Measurements from ENCODE around the gene TSFM.

TSFM gene

DNA sequence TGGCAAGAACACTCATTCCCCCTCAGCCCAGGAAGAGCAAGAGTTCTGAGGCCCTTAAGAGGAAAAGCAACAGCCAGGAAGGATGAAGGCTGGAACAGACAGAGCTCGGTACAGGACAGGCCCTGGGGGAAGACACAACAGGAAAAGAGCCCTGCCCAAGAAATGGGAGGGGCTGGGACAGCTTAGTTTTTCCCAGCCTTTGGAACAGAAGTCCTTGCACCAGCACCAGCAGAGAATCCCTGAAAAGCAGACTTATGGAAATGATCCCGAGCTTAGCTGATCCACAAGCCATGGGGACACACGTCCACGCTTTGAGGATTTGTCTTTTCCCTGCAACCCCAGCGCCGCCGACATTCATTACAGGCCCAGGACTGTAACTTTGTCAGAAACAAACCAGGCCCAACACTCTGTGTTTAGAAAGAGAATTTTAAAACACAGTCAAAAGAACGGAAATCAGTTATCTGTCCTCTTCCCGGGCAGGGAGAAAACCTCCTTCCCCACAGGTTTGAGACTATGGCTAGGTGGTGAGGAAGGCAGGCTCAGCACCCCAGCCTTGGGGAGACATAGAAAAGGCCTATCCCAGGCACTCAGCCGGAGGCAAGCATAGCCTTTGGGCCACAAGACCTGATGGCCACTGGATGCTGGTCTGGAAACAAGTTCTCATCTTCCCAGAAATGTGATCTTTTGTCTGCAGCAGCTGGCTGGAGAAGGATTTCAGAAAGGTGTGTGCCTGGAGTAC is 40.0 kb downstream of the TSFM start:
- Histone ChIP-seq H3K27ac (ENCODE audit: low read depth, low read length) (no peak overlapping the region), H3K9ac (ENCODE audit: low read length) (no peak overlapping the region)

GRCh38 chr12:57823131-57823907 is 40.7 kb downstream of the TSFM start:
- no peak overlapping the region for H3K4me3 ChIP-seq (ENCODE audit: low read depth in 1 of 2, low read length in 2 of 2)
- H3K4me1 ChIP-seq (ENCODE audit: insufficient read depth, low read length), result peaks cover 13% of the 10 kb centered on the region
- H3K27ac ChIP-seq (ENCODE audit: low read depth, low read length), result no peak overlapping the region
- H3K36me3 ChIP-seq (ENCODE audit: insufficient read depth, low read length), result peaks cover 74% of the 10 kb centered on the region
- no peak overlapping the region for H3K9ac ChIP-seq (ENCODE audit: low read length)
- no peaks in the 10 kb centered on the region for H3K9me3 ChIP-seq (ENCODE audit: low read length)
- H3K27me3 ChIP-seq (ENCODE audit: control insufficient read depth in 1 of 2, insufficient read depth in 2 of 2, low read length in 2 of 2), result no peaks in the 10 kb centered on the region

More for the DNA sequence above, 40.0 kb downstream of the TSFM start:
- peaks cover 68% of the 10 kb centered on the region for H3K36me3 ChIP-seq (ENCODE audit: insufficient read depth, low read length)
- H3K9me3 ChIP-seq (ENCODE audit: low read length), result no peaks in the 10 kb centered on the region
- H3K4me1 ChIP-seq (ENCODE audit: insufficient read depth, low read length), result peaks cover 20% of the 10 kb centered on the region
- H3K4me3 ChIP-seq (ENCODE audit: low read depth in 1 of 2, low read length in 2 of 2), result no peak overlapping the region
- no peaks in the 10 kb centered on the region for H3K27me3 ChIP-seq (ENCODE audit: control insufficient read depth in 1 of 2, insufficient read depth in 2 of 2, low read length in 2 of 2)

- Histone ChIP-seq H3K9me3 (ENCODE audit: low read length) (no peaks in the 10 kb centered on the region), H3K4me1 (ENCODE audit: insufficient read depth, low read length) (peaks cover 11% of the 10 kb centered on the region), H3K27ac (ENCODE audit: low read depth, low read length) (no peak overlapping the region), H3K27me3 (ENCODE audit: control insufficient read depth in 1 of 2, insufficient read depth in 2 of 2, low read length in 2 of 2) (no peaks in the 10 kb centered on the region), H3K4me3 (ENCODE audit: low read depth in 1 of 2, low read length in 2 of 2) (no peak overlapping the region), H3K36me3 (ENCODE audit: insufficient read depth, low read length) (peaks cover 78% of the 10 kb centered on the region), H3K9ac (ENCODE audit: low read length) (no peak overlapping the region)
Measured at GRCh38 chr12:57823908-57824640, 41.5 kb downstream of the TSFM start.

- no peak overlapping the region for H3K27ac ChIP-seq (ENCODE audit: low read depth, low read length)
- no peaks in the 10 kb centered on the region for H3K27me3 ChIP-seq (ENCODE audit: control insufficient read depth in 1 of 2, insufficient read depth in 2 of 2, low read length in 2 of 2)
- peaks cover 84% of the 10 kb centered on the region for H3K36me3 ChIP-seq (ENCODE audit: insufficient read depth, low read length)
- no peaks in the 10 kb centered on the region for H3K9me3 ChIP-seq (ENCODE audit: low read length)
- H3K4me3 ChIP-seq (ENCODE audit: low read depth in 1 of 2, low read length in 2 of 2), result no peak overlapping the region
- peaks cover 25% of the 10 kb centered on the region for H3K4me1 ChIP-seq (ENCODE audit: insufficient read depth, low read length)
- no peak overlapping the region for H3K9ac ChIP-seq (ENCODE audit: low read length)
Measured at GRCh38 chr12:57825451-57825850, 42.9 kb downstream of the TSFM start.

- H3K4me1 ChIP-seq (ENCODE audit: insufficient read depth, low read length), result peaks cover 31% of the 10 kb centered on the region
- H3K9me3 ChIP-seq (ENCODE audit: low read length), result no peaks in the 10 kb centered on the region
- H3K4me3 ChIP-seq (ENCODE audit: low read depth in 1 of 2, low read length in 2 of 2), result no peak overlapping the region
- H3K9ac ChIP-seq (ENCODE audit: low read length), result no peak overlapping the region
- H3K27me3 ChIP-seq (ENCODE audit: control insufficient read depth in 1 of 2, insufficient read depth in 2 of 2, low read length in 2 of 2), result no peaks in the 10 kb centered on the region
- peaks cover 83% of the 10 kb centered on the region for H3K36me3 ChIP-seq (ENCODE audit: insufficient read depth, low read length)
- H3K27ac ChIP-seq (ENCODE audit: low read depth, low read length), result no peak overlapping the region
Measured at GRCh38 chr12:57826400-57826799, 43.8 kb downstream of the TSFM start.

GRCh38 chr12:57826966-57827365 is 44.4 kb downstream of the TSFM start:
- Histone ChIP-seq H3K4me3 (ENCODE audit: low read depth in 1 of 2, low read length in 2 of 2) (no peak overlapping the region), H3K9me3 (ENCODE audit: low read length) (no peaks in the 10 kb centered on the region), H3K36me3 (ENCODE audit: insufficient read depth, low read length) (peaks cover 82% of the 10 kb centered on the region), H3K4me1 (ENCODE audit: insufficient read depth, low read length) (peaks cover 37% of the 10 kb centered on the region), H3K9ac (ENCODE audit: low read length) (no peak overlapping the region), H3K27ac (ENCODE audit: low read depth, low read length) (no peak overlapping the region), H3K27me3 (ENCODE audit: control insufficient read depth in 1 of 2, insufficient read depth in 2 of 2, low read length in 2 of 2) (no peaks in the 10 kb centered on the region)

DNA sequence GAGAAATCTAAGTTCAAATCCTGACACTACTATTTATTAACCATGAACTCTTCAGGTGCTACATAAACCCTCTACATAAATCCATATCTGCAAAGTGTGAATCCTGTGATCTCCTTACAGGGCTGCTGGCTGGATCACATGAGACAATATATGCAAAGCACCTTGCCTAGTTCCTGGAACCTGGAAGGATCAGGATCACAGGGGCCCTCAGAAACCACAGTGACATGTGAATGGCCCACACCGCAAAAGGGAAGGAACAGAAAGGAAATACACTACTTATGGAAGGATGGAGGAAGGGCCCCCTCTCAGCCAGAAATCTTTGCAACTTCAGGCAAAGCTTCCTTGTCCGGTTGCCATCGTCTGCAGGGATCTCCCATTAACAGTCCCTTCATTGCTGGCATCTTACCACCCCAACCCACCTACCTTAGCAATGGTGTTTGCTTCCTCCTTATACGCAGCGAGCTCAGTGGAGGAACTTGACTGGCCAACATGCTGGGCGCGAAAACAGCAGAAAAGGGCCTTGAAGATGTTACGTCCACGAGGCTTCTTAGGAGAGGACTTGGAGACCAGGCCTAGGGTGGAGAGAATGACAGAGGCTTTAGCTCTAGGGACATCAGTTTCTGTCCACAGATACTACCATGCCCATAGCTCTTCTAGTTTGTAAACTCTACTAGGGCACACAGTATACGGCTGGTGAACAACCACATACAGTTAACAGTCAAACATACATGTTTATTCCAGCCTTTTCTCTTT is 46.6 kb downstream of the TSFM start:
- Histone ChIP-seq H3K27ac (ENCODE audit: low read depth, low read length) (no peak overlapping the region), H3K4me3 (ENCODE audit: low read depth in 1 of 2, low read length in 2 of 2) (no peak overlapping the region)

DNA sequence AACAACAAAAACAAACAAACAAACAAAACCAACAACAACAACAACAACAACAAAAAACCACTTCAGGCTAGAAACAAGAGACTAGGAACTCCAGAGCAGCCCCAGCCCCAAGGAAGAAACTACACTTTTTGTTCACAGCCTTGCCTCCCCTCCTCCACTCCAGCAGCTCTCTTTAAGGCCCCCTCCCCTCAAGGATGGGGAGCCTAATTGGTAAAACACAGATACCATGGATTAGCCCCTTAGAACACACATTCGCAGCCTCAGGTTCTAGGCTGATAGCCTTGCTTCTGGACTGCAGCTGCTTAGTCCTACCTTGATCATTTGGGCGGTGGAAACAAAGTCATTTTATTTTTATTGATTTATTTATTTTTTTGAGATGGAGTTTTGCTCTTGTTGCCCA is 47.8 kb downstream of the TSFM start:
- H3K9me3 ChIP-seq (ENCODE audit: low read length), result no peaks in the 10 kb centered on the region
- H3K9ac ChIP-seq (ENCODE audit: low read length), result no peak overlapping the region
- H3K36me3 ChIP-seq (ENCODE audit: insufficient read depth, low read length), result peaks cover 48% of the 10 kb centered on the region
- peaks cover 64% of the 10 kb centered on the region for H3K4me1 ChIP-seq (ENCODE audit: insufficient read depth, low read length)
- no peak overlapping the region for H3K4me3 ChIP-seq (ENCODE audit: low read depth in 1 of 2, low read length in 2 of 2)
- H3K27me3 ChIP-seq (ENCODE audit: control insufficient read depth in 1 of 2, insufficient read depth in 2 of 2, low read length in 2 of 2), result no peaks in the 10 kb centered on the region
- H3K27ac ChIP-seq (ENCODE audit: low read depth, low read length), result no peak overlapping the region

More for the DNA sequence above, 46.6 kb downstream of the TSFM start:
- H3K36me3 ChIP-seq (ENCODE audit: insufficient read depth, low read length), result peaks cover 59% of the 10 kb centered on the region
- H3K9ac ChIP-seq (ENCODE audit: low read length), result no peak overlapping the region
- H3K9me3 ChIP-seq (ENCODE audit: low read length), result no peaks in the 10 kb centered on the region
- peaks cover 53% of the 10 kb centered on the region for H3K4me1 ChIP-seq (ENCODE audit: insufficient read depth, low read length)
- H3K27me3 ChIP-seq (ENCODE audit: control insufficient read depth in 1 of 2, insufficient read depth in 2 of 2, low read length in 2 of 2), result no peaks in the 10 kb centered on the region

GRCh38 chr12:57832966-57833365 is 50.4 kb downstream of the TSFM start:
- no peaks in the 10 kb centered on the region for H3K27me3 ChIP-seq (ENCODE audit: control insufficient read depth in 1 of 2, insufficient read depth in 2 of 2, low read length in 2 of 2)
- H3K27ac ChIP-seq (ENCODE audit: low read depth, low read length), result peak overlapping the region; percentile 48
- peak overlapping the region in 1 of 2 donors; percentile 44 for H3K4me3 ChIP-seq (ENCODE audit: low read depth in 1 of 2, low read length in 2 of 2)
- H3K9me3 ChIP-seq (ENCODE audit: low read length), result no peaks in the 10 kb centered on the region
- peaks cover 23% of the 10 kb centered on the region for H3K36me3 ChIP-seq (ENCODE audit: insufficient read depth, low read length)
- H3K9ac ChIP-seq (ENCODE audit: low read length), result no peak overlapping the region
- peaks cover 88% of the 10 kb centered on the region for H3K4me1 ChIP-seq (ENCODE audit: insufficient read depth, low read length)

DNA sequence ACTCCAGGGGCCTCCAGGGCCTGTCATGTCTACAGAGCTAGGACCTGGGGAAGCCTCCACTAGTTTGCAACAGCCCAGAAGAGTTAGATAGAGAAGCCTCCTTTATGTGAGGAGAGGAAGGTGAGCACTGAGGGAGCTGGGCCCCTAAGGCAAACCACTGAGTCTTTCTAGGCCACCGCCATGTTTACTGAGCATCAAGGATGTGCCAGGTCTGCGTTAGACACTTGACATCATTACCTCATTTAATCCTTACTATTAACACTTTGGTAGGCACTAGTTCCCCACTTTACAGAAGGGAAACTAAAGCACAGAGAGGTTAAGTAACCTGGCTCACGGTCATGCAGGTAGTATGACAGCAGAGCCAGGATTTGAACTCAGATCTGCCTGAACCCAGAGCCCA is 51.1 kb downstream of the TSFM start:
- peaks cover 17% of the 10 kb centered on the region for H3K36me3 ChIP-seq (ENCODE audit: insufficient read depth, low read length)
- H3K9ac ChIP-seq (ENCODE audit: low read length), result no peak overlapping the region
- H3K9me3 ChIP-seq (ENCODE audit: low read length), result no peaks in the 10 kb centered on the region
- H3K27me3 ChIP-seq (ENCODE audit: control insufficient read depth in 1 of 2, insufficient read depth in 2 of 2, low read length in 2 of 2), result no peaks in the 10 kb centered on the region
- H3K4me1 ChIP-seq (ENCODE audit: insufficient read depth, low read length), result peaks cover 94% of the 10 kb centered on the region
- peak overlapping the region in 1 of 2 donors; percentile 44 for H3K4me3 ChIP-seq (ENCODE audit: low read depth in 1 of 2, low read length in 2 of 2)
- peak overlapping the region; percentile 29 for H3K27ac ChIP-seq (ENCODE audit: low read depth, low read length)
